ENCODE measurements around the gene PXDN. TPM values are rescaled to one million over a fixed set of nuclear protein-coding genes. Genes with fewer than 3 reads are reported as not detected.

The PXDN gene
- total and polyA plus RNA-seq, 2 donors (not counting 1 experiment from before 2014, with no cell fraction given) = 0.21 to 1.4 TPM

- Histone ChIP-seq H2AFZ (ENCODE audit: insufficient read depth, low read depth, low read length, poor library complexity, severe bottlenecking) (no peak overlapping the region), H3K9ac (ENCODE audit: low read length) (no peak overlapping the region), H3K27ac (ENCODE audit: low read length in 2 of 2) (peak overlapping the region in 1 of 2 donors; percentile 22), H3K9me3 (ENCODE audit: control extremely low read depth in 1 of 3, control insufficient read depth in 2 of 3, insufficient read depth in 1 of 3, low read length in 2 of 3) (peaks cover 0 to 20% (median 1%) of the 10 kb centered on the region in 3 donors), H3K4me2 (replicated peaks; ENCODE audit: low read depth, low read length, poor library complexity, severe bottlenecking) (peak overlapping the region; percentile 64), H3K4me3 (ENCODE audit: control extremely low read depth in 1 of 5, extremely low read depth in 1 of 5, insufficient read depth in 1 of 5, low read depth in 2 of 5, low read length in 4 of 5) (no peak overlapping the region), H3K27me3 (replicated peaks in 1 of 4; ENCODE audit: control extremely low read depth in 1 of 4, control insufficient read depth in 3 of 4, insufficient read depth in 4 of 4, low read length in 3 of 4) (no peaks in the 10 kb centered on the region), H4K20me1 (ENCODE audit: control insufficient read depth, insufficient read depth, low read length, poor library complexity, severe bottlenecking) (no peaks in the 10 kb centered on the region), H3K79me2 (ENCODE audit: control insufficient read depth, insufficient read depth, low read length) (no peaks in the 10 kb centered on the region), H3K4me1 (ENCODE audit: control insufficient read depth in 2 of 2, insufficient read depth in 2 of 2, low read length in 2 of 2) (peaks cover 57 to 69% of the 10 kb centered on the region in 2 donors), H3K36me3 (replicated peaks in 1 of 2; ENCODE audit: control extremely low read depth in 1 of 2, control insufficient read depth in 1 of 2, extremely low read depth in 1 of 2, insufficient read depth in 2 of 2, low read length in 1 of 2) (no peaks in the 10 kb centered on the region)
- no peak for DNase-seq
- no peak for ATAC-seq (ENCODE audit: low read depth)
- peaks cover 4% of the 10 kb centered on the region for H3K9me3 Mint-ChIP-seq (ENCODE audit: insufficient read depth)
- peak overlapping the region; percentile 20 for H3K27ac Mint-ChIP-seq
- POLR2A ChIA-PET = no interaction called here
- CTCF ChIA-PET = no interaction called here
- peak overlapping the region; percentile 68 for H3K4me3 Mint-ChIP-seq
- intact Hi-C loops (cut with micrococcal nuclease) = no loop called here
- peaks cover 67% of the 10 kb centered on the region for H3K4me1 Mint-ChIP-seq
- TF ChIP-seq EZH2 (IDR thresholded peaks at IDR 0.05; ENCODE audit: borderline replicate concordance, insufficient read depth, low read depth, low read length, poor library complexity, severe bottlenecking) = no peak
- TF ChIP-seq, protein P1, sequence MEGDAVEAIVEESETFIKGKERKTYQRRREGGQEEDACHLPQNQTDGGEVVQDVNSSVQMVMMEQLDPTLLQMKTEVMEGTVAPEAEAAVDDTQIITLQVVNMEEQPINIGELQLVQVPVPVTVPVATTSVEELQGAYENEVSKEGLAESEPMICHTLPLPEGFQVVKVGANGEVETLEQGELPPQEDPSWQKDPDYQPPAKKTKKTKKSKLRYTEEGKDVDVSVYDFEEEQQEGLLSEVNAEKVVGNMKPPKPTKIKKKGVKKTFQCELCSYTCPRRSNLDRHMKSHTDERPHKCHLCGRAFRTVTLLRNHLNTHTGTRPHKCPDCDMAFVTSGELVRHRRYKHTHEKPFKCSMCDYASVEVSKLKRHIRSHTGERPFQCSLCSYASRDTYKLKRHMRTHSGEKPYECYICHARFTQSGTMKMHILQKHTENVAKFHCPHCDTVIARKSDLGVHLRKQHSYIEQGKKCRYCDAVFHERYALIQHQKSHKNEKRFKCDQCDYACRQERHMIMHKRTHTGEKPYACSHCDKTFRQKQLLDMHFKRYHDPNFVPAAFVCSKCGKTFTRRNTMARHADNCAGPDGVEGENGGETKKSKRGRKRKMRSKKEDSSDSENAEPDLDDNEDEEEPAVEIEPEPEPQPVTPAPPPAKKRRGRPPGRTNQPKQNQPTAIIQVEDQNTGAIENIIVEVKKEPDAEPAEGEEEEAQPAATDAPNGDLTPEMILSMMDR (IDR thresholded peaks at IDR 0.05) = no peak
- H3K27me3 Mint-ChIP-seq = peaks cover 9% of the 10 kb centered on the region
- 82% methylated on average over 1 of the region's 7 CpGs for WGBS (ENCODE audit: insufficient coverage)
Observed at GRCh38 chr2:1613731-1614354, 130.5 kb downstream of the PXDN start.

- H3K9me3 ChIP-seq (ENCODE audit: control extremely low read depth in 1 of 3, control insufficient read depth in 2 of 3, insufficient read depth in 1 of 3, low read length in 2 of 3) = peaks cover 0 to 18% (median 1%) of the 10 kb centered on the region in 3 donors
- no peaks in the 10 kb centered on the region for H4K20me1 ChIP-seq (ENCODE audit: control insufficient read depth, insufficient read depth, low read length, poor library complexity, severe bottlenecking)
- Mint-ChIP-seq H3K9me3 (ENCODE audit: insufficient read depth) (peaks cover 4% of the 10 kb centered on the region), H3K27me3 (peaks cover 9% of the 10 kb centered on the region), H3K27ac (no peak overlapping the region), H3K4me1 (peaks cover 67% of the 10 kb centered on the region), H3K4me3 (no peak overlapping the region)
- TF ChIP-seq, protein P1 (IDR thresholded peaks at IDR 0.05) = no peak
- no peak for TF ChIP-seq EZH2 (IDR thresholded peaks at IDR 0.05; ENCODE audit: borderline replicate concordance, insufficient read depth, low read depth, low read length, poor library complexity, severe bottlenecking)
- H3K36me3 ChIP-seq (replicated peaks in 1 of 2; ENCODE audit: control extremely low read depth in 1 of 2, control insufficient read depth in 1 of 2, extremely low read depth in 1 of 2, insufficient read depth in 2 of 2, low read length in 1 of 2) = no peaks in the 10 kb centered on the region
- intact Hi-C loops (cut with micrococcal nuclease) = no loop called here
- ChIA-PET CTCF (no interaction called here), POLR2A (no interaction called here)
- H3K79me2 ChIP-seq (ENCODE audit: control insufficient read depth, insufficient read depth, low read length) = no peaks in the 10 kb centered on the region
- H3K27me3 ChIP-seq (replicated peaks in 1 of 4; ENCODE audit: control extremely low read depth in 1 of 4, control insufficient read depth in 3 of 4, insufficient read depth in 4 of 4, low read length in 3 of 4) = no peaks in the 10 kb centered on the region
- H3K4me2 ChIP-seq (replicated peaks; ENCODE audit: low read depth, low read length, poor library complexity, severe bottlenecking) = no peak overlapping the region
- H3K4me1 ChIP-seq (ENCODE audit: control insufficient read depth in 2 of 2, insufficient read depth in 2 of 2, low read length in 2 of 2) = peaks cover 57 to 69% of the 10 kb centered on the region in 2 donors
- no peak overlapping the region for H2AFZ ChIP-seq (ENCODE audit: insufficient read depth, low read depth, low read length, poor library complexity, severe bottlenecking)
- no peak overlapping the region for H3K9ac ChIP-seq (ENCODE audit: low read length)
- no peak for DNase-seq
- no peak for ATAC-seq (ENCODE audit: low read depth)
- no peak overlapping the region for H3K27ac ChIP-seq (ENCODE audit: low read length in 2 of 2)
- no peak overlapping the region for H3K4me3 ChIP-seq (ENCODE audit: control extremely low read depth in 1 of 5, extremely low read depth in 1 of 5, insufficient read depth in 1 of 5, low read depth in 2 of 5, low read length in 4 of 5)
- WGBS (ENCODE audit: insufficient coverage) = 94% methylated on average over 8 of the region's 9 CpGs
Observed at GRCh38 chr2:1613078-1613445, 131.3 kb downstream of the PXDN start.
